Measurements from ENCODE around the gene ALX3. TPM values are rescaled to one million over a fixed set of nuclear protein-coding genes. Genes with fewer than 3 reads are reported as not detected.
A peak's percentile ranks its signal among the peaks of the same experiment; 100 is the strongest.

The ALX3 gene
- under 1 TPM; 0.04 to 0.06 TPM for polyA plus RNA-seq

DNA sequence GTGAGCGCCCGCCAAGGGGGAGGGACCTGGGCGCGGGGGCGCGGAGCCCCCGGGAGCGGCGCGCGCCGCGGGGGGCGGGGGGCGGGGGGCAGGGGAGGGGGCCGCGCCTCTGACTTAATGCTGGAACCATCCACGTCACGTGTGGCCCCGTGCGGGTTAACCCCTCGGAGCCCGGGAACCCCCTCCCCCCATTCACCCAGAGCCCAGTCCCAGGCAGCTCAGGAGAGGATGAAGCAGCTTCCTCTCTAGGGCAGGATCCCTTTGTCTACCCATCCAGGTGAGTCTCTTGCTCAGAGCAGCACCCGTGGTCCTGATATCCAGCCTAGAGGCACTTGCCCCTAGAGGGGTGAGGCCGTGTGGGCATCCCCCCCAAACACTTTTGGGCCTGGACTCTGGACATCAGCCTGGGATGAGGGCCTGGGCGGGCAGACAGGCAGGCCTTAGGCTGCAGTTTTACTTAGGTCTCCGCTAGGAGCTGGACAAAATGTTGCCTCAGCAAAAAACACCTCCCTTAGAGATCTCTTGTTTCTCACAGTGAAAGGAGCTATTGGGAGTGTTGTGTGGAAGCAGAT lies at the start of gene ALX3:
ALX3 (minus strand) TSS at position 2 of the 572 bp plus-strand sequence. CDS start 60 bp downstream, outside the sequence.
- 11 to 30% methylated on average over 10 to 27 of the region's 27 CpGs for WGBS, 2 donors

DNA sequence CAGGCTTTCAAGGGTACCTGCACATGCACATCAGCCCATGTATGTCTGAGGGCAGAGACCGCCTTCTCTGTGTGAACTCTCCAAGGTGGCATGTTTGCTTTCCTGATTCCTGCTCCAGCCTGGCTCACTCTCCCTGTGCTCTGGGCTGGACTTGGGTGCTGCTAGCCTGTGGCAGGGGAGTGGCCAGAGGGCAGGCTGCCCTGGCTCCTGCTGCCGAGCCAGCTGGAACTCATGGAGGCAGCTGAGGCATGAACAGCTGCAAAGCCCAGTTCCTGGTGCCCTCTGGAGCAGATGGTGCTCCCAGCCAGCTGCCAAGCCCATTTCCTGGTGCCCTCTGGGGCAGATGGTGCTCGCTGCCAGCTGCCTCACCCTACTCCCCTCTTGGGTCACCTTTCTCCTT lies 49.4 kb upstream of the ALX3 start:
- WGBS, 2 donors, result 49% methylated on average over 3 of the region's 3 CpGs
- no peaks in the 10 kb centered on the region for H3K9me3 ChIP-seq (ENCODE audit: control insufficient read depth in 2 of 2, insufficient read depth in 1 of 2, low read depth in 1 of 2, low read length in 1 of 2)
- no peaks in the 10 kb centered on the region for H3K36me3 ChIP-seq (ENCODE audit: control insufficient read depth in 2 of 2, insufficient read depth in 2 of 2, low read length in 1 of 2)
- H3K4me1 ChIP-seq (ENCODE audit: control insufficient read depth in 2 of 2, insufficient read depth in 2 of 2, low read length in 1 of 2), result no peaks in the 10 kb centered on the region
- no peak overlapping the region for H3K4me3 ChIP-seq (ENCODE audit: low read depth in 1 of 2, low read length in 2 of 2)
- H3K27ac ChIP-seq (ENCODE audit: low read depth in 2 of 2, low read length in 1 of 2), result no peak overlapping the region
- no peaks in the 10 kb centered on the region for H3K27me3 ChIP-seq (ENCODE audit: control insufficient read depth in 1 of 2, insufficient read depth in 2 of 2, low read length in 2 of 2)

More for the DNA sequence above, at the start of gene ALX3:
- H3K9me3 ChIP-seq (ENCODE audit: control insufficient read depth in 2 of 2, insufficient read depth in 1 of 2, low read depth in 1 of 2, low read length in 1 of 2), result peaks cover 7 to 12% of the 10 kb centered on the region in 2 donors
- H3K4me3 ChIP-seq (ENCODE audit: low read depth in 1 of 2, low read length in 2 of 2), result peak within 1 kb of the TSS in 1 of 2 donors; percentile 18
- H3K4me1 ChIP-seq (ENCODE audit: control insufficient read depth in 2 of 2, insufficient read depth in 2 of 2, low read length in 1 of 2), result peaks cover 7 to 9% of the 10 kb centered on the region in 2 donors
- H3K27me3 ChIP-seq (ENCODE audit: control insufficient read depth in 1 of 2, insufficient read depth in 2 of 2, low read length in 2 of 2), result peaks cover 7 to 40% of the 10 kb centered on the region in 2 donors
- H3K27ac ChIP-seq (ENCODE audit: low read depth in 2 of 2, low read length in 1 of 2), result no peak within 1 kb of the TSS
- H3K36me3 ChIP-seq (ENCODE audit: control insufficient read depth in 2 of 2, insufficient read depth in 2 of 2, low read length in 1 of 2), result no peaks in the 10 kb centered on the region

GRCh38 chr1:110118636-110119396 lies 48.3 kb upstream of the ALX3 start:
- WGBS, 2 donors, result 55 to 64% methylated on average over 7 of the region's 7 CpGs
- H3K4me1 ChIP-seq (ENCODE audit: control insufficient read depth in 2 of 2, insufficient read depth in 2 of 2, low read length in 1 of 2), result no peaks in the 10 kb centered on the region
- no peak overlapping the region for H3K4me3 ChIP-seq (ENCODE audit: low read depth in 1 of 2, low read length in 2 of 2)
- H3K9me3 ChIP-seq (ENCODE audit: control insufficient read depth in 2 of 2, insufficient read depth in 1 of 2, low read depth in 1 of 2, low read length in 1 of 2), result no peaks in the 10 kb centered on the region
- no peaks in the 10 kb centered on the region for H3K36me3 ChIP-seq (ENCODE audit: control insufficient read depth in 2 of 2, insufficient read depth in 2 of 2, low read length in 1 of 2)
- H3K27me3 ChIP-seq (ENCODE audit: control insufficient read depth in 1 of 2, insufficient read depth in 2 of 2, low read length in 2 of 2), result no peaks in the 10 kb centered on the region
- no peak overlapping the region for H3K27ac ChIP-seq (ENCODE audit: low read depth in 2 of 2, low read length in 1 of 2)

- 55 to 70% methylated on average over 5 of the region's 5 CpGs for WGBS, 2 donors
- Histone ChIP-seq H3K9me3 (ENCODE audit: control insufficient read depth in 2 of 2, insufficient read depth in 1 of 2, low read depth in 1 of 2, low read length in 1 of 2) (no peaks in the 10 kb centered on the region), H3K27ac (ENCODE audit: low read depth in 2 of 2, low read length in 1 of 2) (no peak overlapping the region), H3K4me3 (ENCODE audit: low read depth in 1 of 2, low read length in 2 of 2) (no peak overlapping the region), H3K36me3 (ENCODE audit: control insufficient read depth in 2 of 2, insufficient read depth in 2 of 2, low read length in 1 of 2) (no peaks in the 10 kb centered on the region), H3K4me1 (ENCODE audit: control insufficient read depth in 2 of 2, insufficient read depth in 2 of 2, low read length in 1 of 2) (no peaks in the 10 kb centered on the region), H3K27me3 (ENCODE audit: control insufficient read depth in 1 of 2, insufficient read depth in 2 of 2, low read length in 2 of 2) (no peaks in the 10 kb centered on the region)
These were observed 44.3 kb upstream of the ALX3 start for GRCh38 chr1:110114784-110115183.

- Histone ChIP-seq H3K4me3 (ENCODE audit: low read depth in 1 of 2, low read length in 2 of 2) (no peak overlapping the region), H3K4me1 (ENCODE audit: control insufficient read depth in 2 of 2, insufficient read depth in 2 of 2, low read length in 1 of 2) (no peaks in the 10 kb centered on the region), H3K9me3 (ENCODE audit: control insufficient read depth in 2 of 2, insufficient read depth in 1 of 2, low read depth in 1 of 2, low read length in 1 of 2) (no peaks in the 10 kb centered on the region), H3K27ac (ENCODE audit: low read depth in 2 of 2, low read length in 1 of 2) (no peak overlapping the region), H3K36me3 (ENCODE audit: control insufficient read depth in 2 of 2, insufficient read depth in 2 of 2, low read length in 1 of 2) (no peaks in the 10 kb centered on the region), H3K27me3 (ENCODE audit: control insufficient read depth in 1 of 2, insufficient read depth in 2 of 2, low read length in 2 of 2) (no peaks in the 10 kb centered on the region)
- WGBS, 2 donors, result 78 to 82% methylated on average over 5 of the region's 5 CpGs
These were observed 43.7 kb upstream of the ALX3 start for GRCh38 chr1:110114173-110114572.

GRCh38 chr1:110113551-110113950 lies 43.1 kb upstream of the ALX3 start:
- Histone ChIP-seq H3K4me3 (ENCODE audit: low read depth in 1 of 2, low read length in 2 of 2) (no peak overlapping the region), H3K27me3 (ENCODE audit: control insufficient read depth in 1 of 2, insufficient read depth in 2 of 2, low read length in 2 of 2) (no peaks in the 10 kb centered on the region), H3K9me3 (ENCODE audit: control insufficient read depth in 2 of 2, insufficient read depth in 1 of 2, low read depth in 1 of 2, low read length in 1 of 2) (no peaks in the 10 kb centered on the region), H3K4me1 (ENCODE audit: control insufficient read depth in 2 of 2, insufficient read depth in 2 of 2, low read length in 1 of 2) (no peaks in the 10 kb centered on the region), H3K27ac (ENCODE audit: low read depth in 2 of 2, low read length in 1 of 2) (no peak overlapping the region), H3K36me3 (ENCODE audit: control insufficient read depth in 2 of 2, insufficient read depth in 2 of 2, low read length in 1 of 2) (no peaks in the 10 kb centered on the region)
- 43 to 54% methylated on average over 5 of the region's 5 CpGs for WGBS, 2 donors

GRCh38 chr1:110112656-110113055 lies 42.2 kb upstream of the ALX3 start:
- no peaks in the 10 kb centered on the region for H3K4me1 ChIP-seq (ENCODE audit: control insufficient read depth in 2 of 2, insufficient read depth in 2 of 2, low read length in 1 of 2)
- H3K27ac ChIP-seq (ENCODE audit: low read depth in 2 of 2, low read length in 1 of 2), result no peak overlapping the region
- no peaks in the 10 kb centered on the region for H3K36me3 ChIP-seq (ENCODE audit: control insufficient read depth in 2 of 2, insufficient read depth in 2 of 2, low read length in 1 of 2)
- no peaks in the 10 kb centered on the region for H3K27me3 ChIP-seq (ENCODE audit: control insufficient read depth in 1 of 2, insufficient read depth in 2 of 2, low read length in 2 of 2)
- no peak overlapping the region for H3K4me3 ChIP-seq (ENCODE audit: low read depth in 1 of 2, low read length in 2 of 2)
- 48 to 52% methylated on average over 9 of the region's 9 CpGs for WGBS, 2 donors
- no peaks in the 10 kb centered on the region for H3K9me3 ChIP-seq (ENCODE audit: control insufficient read depth in 2 of 2, insufficient read depth in 1 of 2, low read depth in 1 of 2, low read length in 1 of 2)

DNA sequence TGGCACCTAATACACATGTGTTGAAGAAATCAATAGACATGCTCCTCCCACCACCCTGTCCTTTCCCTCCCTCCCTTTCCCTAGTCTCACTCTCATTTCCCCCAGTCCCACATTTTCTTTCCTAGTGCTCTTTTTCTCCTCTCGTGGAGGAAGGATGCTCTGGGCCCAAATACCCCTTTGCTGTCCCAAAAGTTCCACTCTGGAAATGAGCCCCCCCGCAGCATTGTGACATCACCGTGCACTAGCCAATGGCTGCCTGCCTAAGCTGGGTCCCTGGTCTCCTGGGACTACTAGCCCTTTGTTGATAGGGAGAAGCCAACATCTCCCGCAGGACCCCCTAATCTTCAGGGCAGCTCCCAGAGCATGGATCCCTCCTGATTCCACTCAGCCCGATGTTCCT lies 41.7 kb upstream of the ALX3 start, which contains the start of gene UBL4B:
UBL4B (plus strand) TSS at position 301 of the 400 bp plus-strand sequence; CDS start at position 393, 92 bp downstream.
- 84 to 89% methylated on average over 5 of the region's 5 CpGs for WGBS, 2 donors
- H3K4me3 ChIP-seq (ENCODE audit: low read depth in 1 of 2, low read length in 2 of 2), result no peak within 1 kb of the TSS
- H3K27ac ChIP-seq (ENCODE audit: low read depth in 2 of 2, low read length in 1 of 2), result no peak within 1 kb of the TSS
- H3K9me3 ChIP-seq (ENCODE audit: control insufficient read depth in 2 of 2, insufficient read depth in 1 of 2, low read depth in 1 of 2, low read length in 1 of 2), result no peaks in the 10 kb centered on the region
- H3K27me3 ChIP-seq (ENCODE audit: control insufficient read depth in 1 of 2, insufficient read depth in 2 of 2, low read length in 2 of 2), result no peaks in the 10 kb centered on the region
- H3K4me1 ChIP-seq (ENCODE audit: control insufficient read depth in 2 of 2, insufficient read depth in 2 of 2, low read length in 1 of 2), result no peaks in the 10 kb centered on the region
- no peaks in the 10 kb centered on the region for H3K36me3 ChIP-seq (ENCODE audit: control insufficient read depth in 2 of 2, insufficient read depth in 2 of 2, low read length in 1 of 2)

- no peaks in the 10 kb centered on the region for H3K27me3 ChIP-seq (ENCODE audit: control insufficient read depth in 1 of 2, insufficient read depth in 2 of 2, low read length in 2 of 2)
- 82 to 83% methylated on average over 4 of the region's 4 CpGs for WGBS, 2 donors
- H3K27ac ChIP-seq (ENCODE audit: low read depth in 2 of 2, low read length in 1 of 2), result no peak overlapping the region
- H3K4me3 ChIP-seq (ENCODE audit: low read depth in 1 of 2, low read length in 2 of 2), result no peak overlapping the region
- no peaks in the 10 kb centered on the region for H3K36me3 ChIP-seq (ENCODE audit: control insufficient read depth in 2 of 2, insufficient read depth in 2 of 2, low read length in 1 of 2)
- H3K9me3 ChIP-seq (ENCODE audit: control insufficient read depth in 2 of 2, insufficient read depth in 1 of 2, low read depth in 1 of 2, low read length in 1 of 2), result no peaks in the 10 kb centered on the region
- H3K4me1 ChIP-seq (ENCODE audit: control insufficient read depth in 2 of 2, insufficient read depth in 2 of 2, low read length in 1 of 2), result no peaks in the 10 kb centered on the region
These were observed 40.6 kb upstream of the ALX3 start for GRCh38 chr1:110111081-110111480.

Measured in esophagus (tissue), 2 donors.